Measurements from ENCODE around the gene B4GALT4.

- TF ChIP-seq MYC (IDR thresholded peaks at IDR 0.05; ENCODE audit: borderline replicate concordance, low read length) (no peak), POLR2A (IDR thresholded peaks at IDR 0.05; ENCODE audit: low read length) (no peak), EP300 (IDR thresholded peaks at IDR 0.05) (no peak), RAD21 (conservative IDR thresholded peaks at IDR 0.05 in 1 of 2, IDR thresholded peaks at IDR 0.05 in 1 of 2) (no peak), CTCF (IDR thresholded peaks at IDR 0.05) (no peak), EHMT2 (IDR thresholded peaks at IDR 0.05; ENCODE audit: low read depth) (no peak)
Measured at GRCh38 chr3:119255214-119255613, 14.5 kb upstream of the B4GALT4 start.

Data from A549 (cell line).